T-cell (primary cell): ENCODE results near the gene SDHA. TPM values are rescaled to one million over a fixed set of nuclear protein-coding genes. Genes with fewer than 3 reads are reported as not detected.
A peak's percentile ranks its signal among the peaks of the same experiment; 100 is the strongest.
"Not testable (repeated sequence)": the region's sequence is repeated elsewhere in the genome, so short reads cannot be mapped to it uniquely, and the experiment has no call there.

Source experiments
- ATAC-seq, 4 experiments: fragments of 200-7000 bp in 3 of 4; fragments of 150-1000 bp in 1 of 4; cut with Tn5 transposase; replicated peaks in 1 of 4; 1 replicate in 3 of 4; 2 replicates in 1 of 4; pipeline ENCODE4 v1.10.0; 2021; ENCODE audit warnings: moderate library complexity in 3 of 4, mild to moderate bottlenecking in 2 of 4, moderate number of reproducible peaks in 1 of 4
- CTCF ChIA-PET, 2 donors: fragments of 300-600 bp; sonication (Branson Sonifier 250); formaldehyde crosslinking; loops; one replicate each; lab custom pipeline; 2022; ENCODE audit warnings: antibody characterized with exemption in 2 of 2; lab: Charles Lee
- POLR2A ChIA-PET, 2 donors: fragments of 300-600 bp; sonication (Branson Sonifier 250); formaldehyde crosslinking; loops; one replicate each; lab custom pipeline; 2022; ENCODE audit warnings: antibody characterized with exemption in 2 of 2; lab: Charles Lee
- DNase-seq, 35 experiments: peaks; one replicate each; pipeline versions ENCODE4 v3.0.0 to v3.0.0-alpha.2; 2013 to 2023
- H3K27ac ChIP-seq: one replicate; pipeline ENCODE4 v1.5.1; 2013; ENCODE audit warnings: low read length
- H3K27me3 ChIP-seq, 2 experiments: replicated peaks in 1 of 2; 1 replicate in 1 of 2; 2 replicates in 1 of 2; pipeline versions ENCODE4 v1.6.1 to v1.7.0; 2013; ENCODE audit warnings: low read length in 1 of 2, mixed read lengths in 1 of 2; ENCODE audit not compliant: control insufficient read depth in 2 of 2, insufficient read depth in 2 of 2; ENCODE audit errors: extremely low read depth in 1 of 2
- H3K36me3 ChIP-seq, 2 donors: 1 replicate in 1 of 2; 2 replicates in 1 of 2; pipeline versions ENCODE4 v1.6.1 to v1.7.0; 2013; ENCODE audit warnings: low read length in 1 of 2; ENCODE audit not compliant: control insufficient read depth in 2 of 2, insufficient read depth in 1 of 2; ENCODE audit errors: extremely low read depth in 1 of 2
- H3K4me1 ChIP-seq, 2 experiments: 1 replicate in 1 of 2; 2 replicates in 1 of 2; pipeline versions ENCODE4 v1.6.1 to v1.7.0; 2013; ENCODE audit warnings: low read length in 2 of 2, mixed read lengths in 1 of 2; ENCODE audit not compliant: insufficient read depth in 2 of 2, control insufficient read depth in 1 of 2; ENCODE audit errors: extremely low read depth in 1 of 2
- H3K4me3 ChIP-seq, 2 donors: 1 replicate in 1 of 2; 2 replicates in 1 of 2; pipeline versions ENCODE4 v1.5.1 to v1.7.0; 2013; ENCODE audit warnings: mild to moderate bottlenecking in 2 of 2, low read length in 1 of 2, moderate library complexity in 1 of 2; ENCODE audit not compliant: control insufficient read depth in 1 of 2; ENCODE audit errors: extremely low read depth in 1 of 2
- H3K9me3 ChIP-seq: 2 replicates; pipeline ENCODE4 v1.7.0; 2013
- H3K27ac Mint-ChIP-seq, 2 donors: one replicate each; pipeline ENCODE4 v1.8.0; 2020 to 2021; ENCODE audit warnings: mild to moderate bottlenecking in 2 of 2, mixed read lengths in 2 of 2
- H3K27me3 Mint-ChIP-seq, 2 donors: one replicate each; pipeline ENCODE4 v1.8.0; 2021 to 2022; ENCODE audit warnings: mixed read lengths in 2 of 2
- H3K36me3 Mint-ChIP-seq: one replicate; pipeline ENCODE4 v1.8.0; 2021; ENCODE audit warnings: mixed read lengths
- H3K4me1 Mint-ChIP-seq, 3 donors: one replicate each; pipeline ENCODE4 v1.8.0; 2020 to 2022; ENCODE audit warnings: mixed read lengths in 3 of 3, mild to moderate bottlenecking in 1 of 3
- H3K4me3 Mint-ChIP-seq, 3 donors: one replicate each; pipeline ENCODE4 v1.8.0; 2020 to 2022; ENCODE audit warnings: mild to moderate bottlenecking in 3 of 3, mixed read lengths in 3 of 3, moderate library complexity in 3 of 3
- H3K9me3 Mint-ChIP-seq, 3 donors: one replicate each; pipeline ENCODE4 v1.8.0; 2020 to 2022; ENCODE audit warnings: mixed read lengths in 3 of 3
- WGBS: methylation state at CpG from one replicate; pipeline ENCODE4 v1.1.5; 2013; ENCODE audit warnings: missing lambda C conversion rate; ENCODE audit not compliant: insufficient coverage; 5-methylcytosine and 5-hydroxymethylcytosine counted together
- total RNA-seq, 35 experiments: library from RNA in 6 of 35; stranded (reverse) in 6 of 35; fragments of 120-200 nt in 1 of 35; gene quantifications; one replicate each; pipeline versions ENCODE4 v1.2.1 to v1.2.4 and lab custom pipeline; 2013 to 2026

The SDHA gene
- total RNA-seq, 5 donors from 2014 or later (not counting 1 experiment from before 2014, with no cell fraction given), result 122 to 209 (median 140) TPM

- H3K9me3 Mint-ChIP-seq, CTCF ChIA-PET, ATAC-seq, POLR2A ChIA-PET, H3K27ac ChIP-seq, H3K4me3 Mint-ChIP-seq, H3K27me3 ChIP-seq, H3K27ac Mint-ChIP-seq, H3K27me3 Mint-ChIP-seq, H3K4me3 ChIP-seq, H3K36me3 Mint-ChIP-seq, DNase-seq, H3K9me3 ChIP-seq, H3K36me3 ChIP-seq: not testable (repeated sequence)
- peaks cover 44 to 45% (median 45%) of the 10 kb centered on the region in 3 donors for H3K4me1 Mint-ChIP-seq
- WGBS, result 95% methylated on average over 2 of the region's 5 CpGs
- H3K4me1 ChIP-seq, result peaks cover 0 to 30% of the 10 kb centered on the region in 2 experiments
Observed at GRCh38 chr5:299921-300320, 81.8 kb downstream of the SDHA start.

- WGBS, result 96% methylated on average over 10 of the region's 21 CpGs
- H3K27ac ChIP-seq, CTCF ChIA-PET, H3K9me3 Mint-ChIP-seq, H3K9me3 ChIP-seq, H3K27ac Mint-ChIP-seq, H3K4me3 ChIP-seq, POLR2A ChIA-PET, H3K27me3 Mint-ChIP-seq, H3K27me3 ChIP-seq, ATAC-seq, DNase-seq, H3K36me3 ChIP-seq: not testable (repeated sequence)
- peaks cover 0 to 30% of the 10 kb centered on the region in 2 experiments for H3K4me1 ChIP-seq
- peaks cover 43 to 45% (median 43%) of the 10 kb centered on the region in 3 donors for H3K4me1 Mint-ChIP-seq
- H3K4me3 Mint-ChIP-seq, result peak overlapping the region in 1 of 3 donors; percentile 39
- peaks cover 11% of the 10 kb centered on the region for H3K36me3 Mint-ChIP-seq
Observed at GRCh38 chr5:300691-301435, 82.7 kb downstream of the SDHA start.

- H3K27ac Mint-ChIP-seq, result not testable (repeated sequence)
Observed at GRCh38 chr5:302416-302815, 84.3 kb downstream of the SDHA start.

GRCh38 chr5:302966-303365 is 84.8 kb downstream of the SDHA start:
- Mint-ChIP-seq H3K27ac (no peak overlapping the region), H3K27me3 (no peaks in the 10 kb centered on the region), H3K4me1 (peaks cover 23 to 26% (median 25%) of the 10 kb centered on the region in 3 donors), H3K9me3 (no peaks in the 10 kb centered on the region), H3K4me3 (no peak overlapping the region), H3K36me3 (peaks cover 23% of the 10 kb centered on the region)
- WGBS, result 96% methylated on average over 3 of the region's 8 CpGs
- ChIA-PET CTCF (no interaction called here), POLR2A (no interaction called here)
- no peak for DNase-seq
- Histone ChIP-seq H3K27ac (no peak overlapping the region), H3K4me1 (peaks cover 0 to 18% of the 10 kb centered on the region in 2 experiments), H3K9me3 (no peaks in the 10 kb centered on the region), H3K36me3 (peaks cover 9 to 28% of the 10 kb centered on the region in 2 donors), H3K4me3 (no peak overlapping the region), H3K27me3 (no peaks in the 10 kb centered on the region)
- ATAC-seq, result no peak

More at GRCh38 chr5:302416-302815, 84.3 kb downstream of the SDHA start:
- DNase-seq, H3K9me3 Mint-ChIP-seq, POLR2A ChIA-PET, H3K9me3 ChIP-seq, ATAC-seq, H3K27ac ChIP-seq, H3K27me3 Mint-ChIP-seq, H3K27me3 ChIP-seq, H3K4me3 ChIP-seq, CTCF ChIA-PET: not testable (repeated sequence)
- WGBS, result 69% methylated on average over 6 of the region's 8 CpGs
- Mint-ChIP-seq H3K4me1 (peaks cover 28 to 31% (median 28%) of the 10 kb centered on the region in 3 donors), H3K4me3 (peak overlapping the region in 1 of 3 donors; percentile 39), H3K36me3 (peaks cover 22% of the 10 kb centered on the region)
- Histone ChIP-seq H3K4me1 (peaks cover 0 to 19% of the 10 kb centered on the region in 2 experiments), H3K36me3 (peaks cover 7 to 22% of the 10 kb centered on the region in 2 donors)

- H3K27me3 Mint-ChIP-seq, H3K9me3 ChIP-seq, H3K4me3 Mint-ChIP-seq, H3K27ac ChIP-seq, H3K4me3 ChIP-seq, ATAC-seq, POLR2A ChIA-PET, DNase-seq, H3K27me3 ChIP-seq, CTCF ChIA-PET, H3K9me3 Mint-ChIP-seq, H3K27ac Mint-ChIP-seq: not testable (repeated sequence)
- Mint-ChIP-seq H3K36me3 (peaks cover 23% of the 10 kb centered on the region), H3K4me1 (peaks cover 23 to 26% (median 25%) of the 10 kb centered on the region in 3 donors)
- Histone ChIP-seq H3K4me1 (peaks cover 0 to 18% of the 10 kb centered on the region in 2 experiments), H3K36me3 (peaks cover 14 to 35% of the 10 kb centered on the region in 2 donors)
- WGBS, result no CpG with 5 or more reads among the region's 8 CpGs
Observed at GRCh38 chr5:303741-304140, 85.6 kb downstream of the SDHA start.

- POLR2A ChIA-PET, result no interaction called here
Observed at GRCh38 chr5:305050-305449, 86.9 kb downstream of the SDHA start.

More at GRCh38 chr5:305050-305449, 86.9 kb downstream of the SDHA start:
- Histone ChIP-seq H3K27ac (no peak overlapping the region), H3K4me1 (peaks cover 0 to 18% of the 10 kb centered on the region in 2 experiments), H3K9me3 (no peaks in the 10 kb centered on the region), H3K27me3 (no peaks in the 10 kb centered on the region), H3K4me3 (no peak overlapping the region), H3K36me3 (peaks cover 14 to 40% of the 10 kb centered on the region in 2 donors)
- H3K4me1 Mint-ChIP-seq, result peaks cover 21 to 26% (median 22%) of the 10 kb centered on the region in 3 donors
- DNase-seq, result no peak
- H3K27ac Mint-ChIP-seq, result no peak overlapping the region
- CTCF ChIA-PET, result no interaction called here
- ATAC-seq, result no peak
- H3K36me3 Mint-ChIP-seq, result peaks cover 23% of the 10 kb centered on the region
- no peaks in the 10 kb centered on the region for H3K9me3 Mint-ChIP-seq
- no peaks in the 10 kb centered on the region for H3K27me3 Mint-ChIP-seq
- 95% methylated on average over 8 of the region's 9 CpGs for WGBS
- H3K4me3 Mint-ChIP-seq, result no peak overlapping the region
